ENCODE measurements around the gene SLITRK1. TPM values are rescaled to one million over a fixed set of nuclear protein-coding genes. Genes with fewer than 3 reads are reported as not detected.

SLITRK1 gene
- total RNA-seq, 4 donors from 2014 or later: not detected

- Histone ChIP-seq H3K36me3 (no peaks in the 10 kb centered on the region), H3K27ac (no peak overlapping the region), H3K4me3 (no peak overlapping the region), H3K27me3 (no peaks in the 10 kb centered on the region), H3K9me3 (no peaks in the 10 kb centered on the region), H3K4me1 (no peaks in the 10 kb centered on the region)
- TF ChIP-seq, protein P1, sequence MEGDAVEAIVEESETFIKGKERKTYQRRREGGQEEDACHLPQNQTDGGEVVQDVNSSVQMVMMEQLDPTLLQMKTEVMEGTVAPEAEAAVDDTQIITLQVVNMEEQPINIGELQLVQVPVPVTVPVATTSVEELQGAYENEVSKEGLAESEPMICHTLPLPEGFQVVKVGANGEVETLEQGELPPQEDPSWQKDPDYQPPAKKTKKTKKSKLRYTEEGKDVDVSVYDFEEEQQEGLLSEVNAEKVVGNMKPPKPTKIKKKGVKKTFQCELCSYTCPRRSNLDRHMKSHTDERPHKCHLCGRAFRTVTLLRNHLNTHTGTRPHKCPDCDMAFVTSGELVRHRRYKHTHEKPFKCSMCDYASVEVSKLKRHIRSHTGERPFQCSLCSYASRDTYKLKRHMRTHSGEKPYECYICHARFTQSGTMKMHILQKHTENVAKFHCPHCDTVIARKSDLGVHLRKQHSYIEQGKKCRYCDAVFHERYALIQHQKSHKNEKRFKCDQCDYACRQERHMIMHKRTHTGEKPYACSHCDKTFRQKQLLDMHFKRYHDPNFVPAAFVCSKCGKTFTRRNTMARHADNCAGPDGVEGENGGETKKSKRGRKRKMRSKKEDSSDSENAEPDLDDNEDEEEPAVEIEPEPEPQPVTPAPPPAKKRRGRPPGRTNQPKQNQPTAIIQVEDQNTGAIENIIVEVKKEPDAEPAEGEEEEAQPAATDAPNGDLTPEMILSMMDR (IDR thresholded peaks at IDR 0.05): no peak
- TF ChIP-seq POLR2A (IDR thresholded peaks at IDR 0.05): no peak
- no peak for DNase-seq
Measured at GRCh38 chr13:83853771-83854170, 28.5 kb downstream of the SLITRK1 start.

DNA sequence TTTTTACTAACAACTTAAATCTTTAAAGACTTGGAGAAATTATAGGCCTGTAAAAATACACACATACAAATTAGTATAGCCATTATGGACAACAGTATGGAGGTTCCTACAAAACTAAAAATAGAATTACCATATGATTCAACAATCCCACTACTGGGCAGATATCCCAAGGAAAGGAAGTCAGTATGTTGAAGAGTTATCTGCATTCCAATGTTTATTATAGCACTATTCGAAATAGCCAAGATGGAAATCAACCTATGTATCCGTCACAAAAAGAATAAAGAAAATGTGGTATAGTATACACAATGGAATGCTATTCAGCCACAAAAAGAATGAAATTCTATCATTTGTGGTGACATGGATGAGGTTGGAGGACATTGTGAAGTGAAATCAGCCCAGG lies 37.2 kb downstream of the SLITRK1 start:
- no peak for TF ChIP-seq POLR2A (IDR thresholded peaks at IDR 0.05)
- TF ChIP-seq, protein P1 (IDR thresholded peaks at IDR 0.05): no peak
- no peak for DNase-seq

GRCh38 chr13:83839146-83839545 lies 43.1 kb downstream of the SLITRK1 start:
- DNase-seq: no peak
- no peaks in the 10 kb centered on the region for H3K36me3 ChIP-seq

More for the DNA sequence above, 37.2 kb downstream of the SLITRK1 start:
- H3K4me1 ChIP-seq: no peaks in the 10 kb centered on the region
- no peak overlapping the region for H3K4me3 ChIP-seq
- H3K36me3 ChIP-seq: no peaks in the 10 kb centered on the region
- H3K27me3 ChIP-seq: no peaks in the 10 kb centered on the region
- no peaks in the 10 kb centered on the region for H3K9me3 ChIP-seq
- H3K27ac ChIP-seq: no peak overlapping the region

DNA sequence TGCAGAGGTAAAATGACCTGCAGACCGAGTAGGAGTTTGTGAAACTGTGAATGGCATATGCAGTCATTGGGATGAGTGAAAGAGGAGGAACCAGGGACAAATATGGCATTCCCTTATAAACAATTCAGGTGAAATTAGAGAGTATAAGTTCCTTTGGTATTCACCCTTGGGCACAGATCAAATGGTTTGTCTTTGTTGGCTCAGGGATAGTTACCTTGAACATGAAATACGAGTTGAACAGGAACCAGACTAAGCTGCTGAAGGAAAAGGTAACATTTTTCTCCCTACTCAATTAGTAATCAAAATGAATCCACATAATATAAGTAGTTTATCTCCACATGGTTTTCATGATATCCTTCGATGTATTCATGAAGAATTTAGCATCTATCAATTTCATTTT lies 50.5 kb downstream of the SLITRK1 start:
- DNase-seq: no peak
- Histone ChIP-seq H3K9me3 (no peaks in the 10 kb centered on the region), H3K27ac (no peak overlapping the region), H3K4me3 (no peak overlapping the region), H3K27me3 (no peaks in the 10 kb centered on the region), H3K36me3 (no peaks in the 10 kb centered on the region), H3K4me1 (no peaks in the 10 kb centered on the region)
- TF ChIP-seq, protein P1 (IDR thresholded peaks at IDR 0.05): no peak
- TF ChIP-seq POLR2A (IDR thresholded peaks at IDR 0.05): no peak

More at GRCh38 chr13:83839146-83839545, 43.1 kb downstream of the SLITRK1 start:
- Histone ChIP-seq H3K4me1 (no peaks in the 10 kb centered on the region), H3K27ac (no peak overlapping the region), H3K9me3 (no peaks in the 10 kb centered on the region), H3K27me3 (no peaks in the 10 kb centered on the region), H3K4me3 (no peak overlapping the region)
- no peak for TF ChIP-seq POLR2A (IDR thresholded peaks at IDR 0.05)
- TF ChIP-seq, protein P1 (IDR thresholded peaks at IDR 0.05): no peak

DNA sequence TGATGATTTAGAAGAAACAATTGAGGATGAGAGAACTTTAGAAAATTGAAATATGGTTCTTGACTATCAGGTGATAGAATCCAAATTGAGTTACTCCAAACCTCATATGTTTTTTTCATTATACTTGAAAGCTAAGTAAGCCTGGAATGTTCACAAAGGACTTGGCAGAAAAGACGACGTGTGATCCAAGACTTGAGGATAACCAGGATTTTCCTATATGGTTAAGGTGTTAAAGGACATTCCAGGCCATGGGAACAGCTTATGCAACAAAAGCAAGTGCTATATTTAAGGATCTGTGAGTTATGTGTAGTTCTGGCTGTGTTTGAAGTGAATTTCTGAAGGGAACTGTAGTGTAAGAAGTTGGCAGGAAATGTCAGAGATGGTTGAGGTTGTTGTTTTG lies 52.5 kb downstream of the SLITRK1 start:
- Histone ChIP-seq H3K4me3 (no peak overlapping the region), H3K9me3 (no peaks in the 10 kb centered on the region), H3K27ac (no peak overlapping the region), H3K36me3 (no peaks in the 10 kb centered on the region), H3K27me3 (no peaks in the 10 kb centered on the region), H3K4me1 (no peaks in the 10 kb centered on the region)
- TF ChIP-seq, protein P1 (IDR thresholded peaks at IDR 0.05): no peak
- TF ChIP-seq POLR2A (IDR thresholded peaks at IDR 0.05): no peak
- no peak for DNase-seq

DNA sequence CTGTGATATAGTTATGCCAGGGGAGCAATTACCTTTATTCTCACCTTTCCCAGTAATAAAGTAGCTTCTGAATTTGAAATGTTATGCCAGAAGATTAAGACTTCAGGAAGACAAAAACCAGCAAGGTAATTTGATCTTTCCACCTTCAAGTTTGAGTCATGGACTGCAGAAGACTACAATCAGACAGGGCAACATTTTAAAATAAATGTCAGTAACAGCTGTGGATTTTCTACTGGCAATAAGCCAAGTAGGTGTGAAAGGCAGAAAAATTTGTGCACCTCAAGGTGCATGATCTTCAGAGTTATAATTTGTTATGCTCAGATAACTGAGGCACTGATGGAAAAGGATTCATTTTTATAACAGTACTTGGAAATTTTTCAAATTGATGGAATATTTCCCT lies 54.9 kb downstream of the SLITRK1 start:
- Histone ChIP-seq H3K9me3 (peaks cover 0 to 4% (median 0%) of the 10 kb centered on the region in 4 donors), H3K27me3 (no peaks in the 10 kb centered on the region), H3K36me3 (no peaks in the 10 kb centered on the region), H3K4me3 (no peak overlapping the region), H3K27ac (no peak overlapping the region), H3K4me1 (no peaks in the 10 kb centered on the region)
- no peak for TF ChIP-seq POLR2A (IDR thresholded peaks at IDR 0.05)
- TF ChIP-seq, protein P1 (IDR thresholded peaks at IDR 0.05): no peak
- DNase-seq: no peak
